Measurements from ENCODE around the gene YTHDF1. TPM values are rescaled to one million over a fixed set of nuclear protein-coding genes. Genes with fewer than 3 reads are reported as not detected.
A peak's percentile ranks its signal among the peaks of the same experiment; 100 is the strongest.

YTHDF1 gene
- total RNA-seq, 1 experiment from 2014 or later, result 85.4 TPM

DNA sequence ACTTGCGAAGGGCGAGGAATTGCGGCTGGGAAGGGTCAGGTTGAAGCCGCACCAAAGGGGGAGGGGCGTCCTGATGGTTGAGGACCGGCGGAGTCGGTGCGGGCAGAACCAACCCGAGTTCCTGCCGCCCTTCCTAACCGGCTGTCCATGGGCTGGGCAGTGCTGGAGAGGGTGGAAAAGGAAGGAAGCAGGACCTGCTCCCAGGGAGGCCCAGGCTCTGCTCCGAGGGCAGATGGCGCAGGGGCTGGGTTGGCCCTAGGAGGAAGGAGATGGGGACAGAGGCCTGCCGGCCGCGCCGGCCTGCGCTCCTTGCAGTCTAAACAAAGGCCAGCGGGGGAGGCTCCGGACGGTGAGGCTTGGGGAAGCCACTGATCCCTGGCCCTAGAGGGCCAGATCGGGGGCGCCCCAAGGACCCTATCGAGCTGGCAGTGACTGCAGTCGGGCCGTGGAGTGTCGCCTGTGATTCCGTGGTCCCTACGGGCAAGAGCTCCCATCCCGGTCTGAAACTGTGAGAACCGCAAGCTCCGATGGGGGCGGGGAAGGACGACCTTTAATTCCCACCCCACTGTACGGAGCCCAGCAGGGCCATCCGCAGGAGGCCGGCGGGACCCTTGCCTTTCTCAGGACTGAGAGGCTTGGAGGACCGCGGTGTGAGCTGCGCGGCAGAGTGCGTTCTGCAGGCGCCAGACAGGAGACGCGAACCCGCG lies 39.4 kb downstream of the YTHDF1 start:
- peaks cover 71% of the 10 kb centered on the region for H3K27me3 Mint-ChIP-seq (ENCODE audit: low read depth)
- no peak overlapping the region for H3K18ac ChIP-seq (ENCODE audit: insufficient read length, low read depth, low read length)
- peaks cover 27% of the 10 kb centered on the region; the same call in 1 of the 2 replicates for H3K27me3 ChIP-seq (ENCODE audit: insufficient read depth, low read length)
- no peaks in the 10 kb centered on the region for H3K79me2 ChIP-seq (ENCODE audit: insufficient read depth, low read length)
- peak overlapping the region; percentile 44 for H3K4me2 ChIP-seq (ENCODE audit: insufficient read depth, insufficient read length, low read length)
- no peaks in the 10 kb centered on the region for H3K9me3 ChIP-seq (ENCODE audit: control insufficient read depth, low read depth, low read length)
- H2BK120ac ChIP-seq (ENCODE audit: low read depth, low read length, poor library complexity, severe bottlenecking), result no peak overlapping the region
- no peaks in the 10 kb centered on the region for H3K79me1 ChIP-seq (ENCODE audit: insufficient read depth, low read depth, low read length, poor library complexity, severe bottlenecking)
- H2BK15ac ChIP-seq (ENCODE audit: low read depth, low read length), result no peak overlapping the region
- H4K91ac ChIP-seq (ENCODE audit: insufficient read length, low read depth, low read length), result no peak overlapping the region
- H4K20me1 ChIP-seq (ENCODE audit: control insufficient read depth, insufficient read depth, insufficient read length), result no peaks in the 10 kb centered on the region
- H4K5ac ChIP-seq (ENCODE audit: insufficient read length, low read depth, low read length), result no peak overlapping the region
- no peak overlapping the region for H3T11ph ChIP-seq (ENCODE audit: low read length)
- no peak overlapping the region for H3K27ac Mint-ChIP-seq
- DNase-seq, result peak; percentile 54
- no CpG with 5 or more reads among the region's 49 CpGs for WGBS (ENCODE audit: extremely low coverage, insufficient read length, low lambda C conversion rate)
- no peaks in the 10 kb centered on the region for H3K4me1 ChIP-seq (ENCODE audit: insufficient read depth, low read length)
- H2AFZ ChIP-seq (ENCODE audit: low read length), result no peak overlapping the region
- peaks cover 17 to 38% of the 10 kb centered on the region in 2 experiments for H3K4me1 Mint-ChIP-seq
- peaks cover 6% of the 10 kb centered on the region for H3K23me2 ChIP-seq (ENCODE audit: insufficient read length, low read depth, low read length, poor library complexity, severe bottlenecking)
- H2BK12ac ChIP-seq (ENCODE audit: insufficient read length, low read depth, low read length), result no peak overlapping the region
- no peak overlapping the region for H3K56ac ChIP-seq (ENCODE audit: insufficient read length, low read depth, low read length)
- no peak for TF ChIP-seq CTCF (conservative IDR thresholded peaks at IDR 0.05)
- no peaks in the 10 kb centered on the region for H3K9me3 Mint-ChIP-seq
- no peak overlapping the region for H2BK5ac ChIP-seq (ENCODE audit: insufficient read length, low read length)
- no peak overlapping the region for H2BK20ac ChIP-seq (ENCODE audit: low read depth, low read length, poor library complexity, severe bottlenecking)
- H3K9ac ChIP-seq (ENCODE audit: extremely low read depth, insufficient read length, low read length), result no peak overlapping the region
- H2AK5ac ChIP-seq (ENCODE audit: insufficient read length, low read length), result no peak overlapping the region
- no peak overlapping the region for H4K8ac ChIP-seq (replicated peaks; ENCODE audit: insufficient read length, low read depth, low read length)
- H3K36me3 Mint-ChIP-seq (ENCODE audit: insufficient read depth in 1 of 3, low read depth in 3 of 3), result peaks cover 0 to 1% (median 0%) of the 10 kb centered on the region in 3 experiments; a peak in 2 of 7 replicates
- H3K4me3 Mint-ChIP-seq, result peak overlapping the region; percentile 53 to 76
- no peak overlapping the region for H3K23ac ChIP-seq (ENCODE audit: insufficient read length, low read depth, low read length)
- no peak overlapping the region for H3K4ac ChIP-seq (ENCODE audit: low read depth, low read length)
- H3K14ac ChIP-seq (ENCODE audit: insufficient read depth, low read length), result no peak overlapping the region
- H3K27ac ChIP-seq (ENCODE audit: insufficient read length, low read depth, low read length), result no peak overlapping the region
